Coronary artery (tissue), 2 donors: ENCODE measurements around the gene SYT11.
A peak's percentile ranks its signal among the peaks of the same experiment; 100 is the strongest.
"Not testable (repeated sequence)": the region's sequence is repeated elsewhere in the genome, so short reads cannot be mapped to it uniquely, and the experiment has no call there.

Experiments
- DNase-seq: peaks from one replicate; pipeline ENCODE4 v3.0.0-alpha.2; 2017; ENCODE audit warnings: low spot score
- H3K27ac ChIP-seq, 2 donors: fragments of 200-600 bp; sonication (generic); one replicate each; pipeline ENCODE4 v1.5.1; 2016 to 2019
- H3K4me3 ChIP-seq: fragments of 200-600 bp; sonication (generic); 2 replicates; pipeline ENCODE4 v1.5.1; 2016; ENCODE audit warnings: mild to moderate bottlenecking, moderate library complexity
- CTCF ChIP-seq: fragments of 200-600 bp; sonication (generic); IDR thresholded peaks from one replicate; pipeline ENCODE4 v1.5.1; 2019; ENCODE audit warnings: antibody characterized with exemption

Gene SYT11

DNA sequence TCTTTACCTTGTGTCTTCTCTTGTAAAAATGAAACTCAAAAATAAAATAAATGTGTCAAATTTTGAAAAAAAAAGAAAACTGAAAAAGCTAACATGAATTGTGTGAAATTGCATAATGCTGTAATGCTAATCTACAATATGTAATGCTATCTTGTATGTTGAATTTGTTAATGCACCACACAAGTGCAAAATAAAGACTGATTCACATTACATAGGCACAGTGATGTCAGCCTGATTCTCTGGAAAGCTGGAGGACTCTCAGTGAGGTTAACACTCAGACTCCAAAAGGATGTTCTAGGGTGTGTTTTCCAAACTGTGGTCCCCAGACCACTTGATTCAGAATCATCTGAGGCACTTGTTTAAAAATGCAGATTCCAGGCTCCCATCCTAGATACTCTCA lies 25.6 kb downstream of the SYT11 start:
- DNase-seq: no peak
- no peak overlapping the region for H3K4me3 ChIP-seq
- TF ChIP-seq CTCF: no peak
- no peak overlapping the region for H3K27ac ChIP-seq

GRCh38 chr1:155888481-155888880 lies 29.1 kb downstream of the SYT11 start:
- Histone ChIP-seq H3K4me3 (no peak overlapping the region), H3K27ac (no peak overlapping the region)
- TF ChIP-seq CTCF: no peak
- DNase-seq: no peak

- no peak for TF ChIP-seq CTCF
- DNase-seq: no peak
- Histone ChIP-seq H3K27ac (no peak overlapping the region), H3K4me3 (no peak overlapping the region)
Measured at GRCh38 chr1:155889566-155889965, 30.2 kb downstream of the SYT11 start.

DNA sequence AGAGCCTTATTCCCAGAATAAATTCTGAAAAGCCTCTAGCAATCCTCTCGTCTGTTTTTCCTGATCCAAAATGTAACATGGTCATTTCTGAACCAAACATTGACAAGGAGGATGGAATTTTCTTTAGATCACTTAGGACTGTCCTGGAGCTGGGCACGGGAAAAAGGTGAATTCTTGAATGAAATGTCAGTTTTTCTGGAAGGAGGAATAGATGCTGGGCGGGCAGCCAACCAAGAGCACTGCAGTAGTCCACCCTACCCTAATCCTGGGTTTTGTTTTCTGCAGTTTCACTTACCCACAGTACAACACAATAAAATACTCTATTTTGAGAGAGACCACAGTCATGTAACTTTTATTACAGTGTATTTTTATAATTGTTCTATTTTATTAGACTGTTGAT lies 30.9 kb downstream of the SYT11 start:
- H3K4me3 ChIP-seq: no peak overlapping the region
- DNase-seq: no peak
- TF ChIP-seq CTCF: no peak
- peak overlapping the region in 1 of 2 donors; percentile 9 for H3K27ac ChIP-seq

GRCh38 chr1:155892796-155893195 lies 33.4 kb downstream of the SYT11 start:
- TF ChIP-seq CTCF: no peak
- H3K27ac ChIP-seq: peak overlapping the region; percentile 81 to 89
- peak overlapping the region; percentile 51 for H3K4me3 ChIP-seq
- DNase-seq: no peak

- TF ChIP-seq CTCF: no peak
- Histone ChIP-seq H3K27ac (peak overlapping the region; percentile 81 to 89), H3K4me3 (peak overlapping the region; percentile 51)
- DNase-seq: no peak
Measured at GRCh38 chr1:155893389-155894142, 34.2 kb downstream of the SYT11 start.

DNA sequence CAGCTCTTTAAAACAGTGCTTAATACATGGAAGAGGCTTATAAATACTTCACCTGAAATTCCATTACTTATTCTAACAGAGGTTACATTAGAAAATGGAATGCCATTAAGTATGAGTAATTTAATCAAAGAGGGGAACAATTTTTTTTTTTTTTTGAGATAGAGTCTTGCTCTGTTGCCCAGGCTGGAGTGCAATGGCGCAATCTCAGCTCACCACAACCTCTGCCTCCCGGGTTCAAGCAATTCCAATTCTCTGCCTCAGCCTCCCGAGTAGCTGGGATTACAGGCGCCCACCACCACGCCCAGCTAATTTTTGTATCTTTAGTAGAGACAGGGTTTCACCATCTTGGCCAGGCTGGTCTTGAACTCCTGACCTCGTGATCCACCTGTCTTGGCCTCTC lies 36.2 kb downstream of the SYT11 start:
- H3K27ac ChIP-seq, DNase-seq, H3K4me3 ChIP-seq: not testable (repeated sequence)

DNA sequence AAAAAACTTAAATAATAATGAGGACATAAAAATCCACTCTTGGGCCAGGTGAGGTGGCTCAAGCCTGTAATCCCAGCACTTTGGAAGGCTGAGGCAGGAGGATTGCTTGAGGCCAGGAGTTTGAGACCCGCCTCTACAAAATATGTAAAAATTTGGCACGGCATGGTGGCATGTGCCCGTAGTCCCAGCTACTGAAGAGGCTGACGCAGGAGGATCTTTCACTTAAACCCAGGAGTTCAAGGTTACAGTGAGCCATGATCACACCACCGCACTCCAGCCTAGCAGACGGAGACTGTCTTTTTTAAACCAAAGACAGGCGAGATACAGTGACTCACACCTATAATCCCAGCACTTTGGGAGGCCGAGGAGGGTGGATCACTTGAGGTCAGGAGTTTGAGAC lies 37.1 kb downstream of the SYT11 start:
- H3K27ac ChIP-seq, DNase-seq, H3K4me3 ChIP-seq: not testable (repeated sequence)
